Prostate gland (tissue), 2 donors: Measurements from ENCODE around the gene CYTL1.

Source experiments
- CTCF ChIP-seq, 4 experiments: fragments of 200-600 bp in 2 of 4; fragments of 450-650 bp in 2 of 4; sonication (generic) in 2 of 4; IDR thresholded peaks; 1 replicate in 3 of 4; 2 replicates in 1 of 4; pipeline ENCODE4 v1.5.1; 2016 to 2019; ENCODE audit warnings: antibody characterized with exemption in 4 of 4, mild to moderate bottlenecking in 2 of 4, moderate library complexity in 2 of 4
- POLR2A ChIP-seq: fragments of 450-650 bp; IDR thresholded peaks from one replicate; pipeline ENCODE4 v1.6.1; 2016; ENCODE audit warnings: antibody characterized with exemption, mild to moderate bottlenecking
- POLR2AphosphoS5 ChIP-seq: sonication (generic); formaldehyde crosslinking; IDR thresholded peaks from one replicate; pipeline ENCODE4 v1.6.1; 2017; ENCODE audit warnings: antibody characterized with exemption

DNA sequence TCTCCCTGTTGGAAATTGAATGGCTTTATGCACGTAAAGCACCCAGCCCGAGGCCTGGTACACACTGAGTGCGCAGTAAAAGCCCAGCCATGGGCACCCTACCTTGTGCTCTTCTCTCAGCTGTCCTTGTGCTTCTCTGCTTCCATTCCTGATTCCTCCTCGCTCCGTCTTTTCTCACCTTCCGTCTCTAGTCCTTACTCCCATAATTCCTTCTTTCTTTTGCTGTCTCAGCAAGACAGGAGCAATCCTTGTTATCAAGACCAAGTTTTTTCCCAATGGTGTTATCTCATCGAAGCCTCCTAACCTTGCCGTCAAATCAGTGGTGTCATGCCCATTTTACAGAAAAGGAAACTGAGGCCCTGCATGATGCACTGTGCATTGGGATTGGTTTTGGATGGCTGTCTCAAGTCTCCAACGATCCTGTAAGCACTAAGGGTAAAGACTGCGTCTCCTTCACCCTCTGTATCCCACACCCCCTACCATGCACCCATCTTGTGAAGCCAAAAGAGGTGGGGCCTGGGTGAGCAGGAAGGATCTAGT lies 30.1 kb downstream of the CYTL1 start:
- TF ChIP-seq CTCF (IDR thresholded peaks at IDR 0.05), result no peak
- TF ChIP-seq POLR2A, result no peak
- TF ChIP-seq POLR2AphosphoS5, result no peak
